NT2/D1 (cell line): ENCODE measurements around the gene B3GALT5.
A peak's percentile ranks its signal among the peaks of the same experiment; 100 is the strongest.

Experiments
- DNase-seq: peaks from one replicate; pipeline ENCODE4 v3.0.0-alpha.2; 2011; ENCODE audit warnings: low read depth, low spot score
- H3K27me3 ChIP-seq: 2 replicates; pipeline ENCODE4 v1.6.0; 2011; ENCODE audit warnings: mild to moderate bottlenecking; ENCODE audit not compliant: insufficient read length, insufficient read depth
- H3K36me3 ChIP-seq: 2 replicates; pipeline ENCODE4 v1.6.1; 2011; ENCODE audit warnings: mild to moderate bottlenecking, low read length, mixed read lengths; ENCODE audit not compliant: insufficient read depth, insufficient read length
- H3K4me1 ChIP-seq: 2 replicates; pipeline ENCODE4 v1.5.1; 2011; ENCODE audit not compliant: insufficient read depth, insufficient read length
- H3K4me3 ChIP-seq: 2 replicates; pipeline ENCODE4 v1.5.1; 2011; ENCODE audit warnings: low read depth; ENCODE audit not compliant: insufficient read length
- H3K9ac ChIP-seq: 2 replicates; pipeline ENCODE4 v1.6.0; 2011; ENCODE audit warnings: low read depth; ENCODE audit not compliant: insufficient read length
- H3K9me3 ChIP-seq: 2 replicates; pipeline ENCODE4 v1.5.1; 2011; ENCODE audit warnings: mild to moderate bottlenecking, low read length; ENCODE audit not compliant: insufficient read depth
- SUZ12 ChIP-seq: IDR thresholded peaks from 2 replicates; pipeline ENCODE4 v1.6.1; 2011; ENCODE audit not compliant: insufficient read length, insufficient read depth; ENCODE audit errors: extremely low read depth
- YY1 ChIP-seq: IDR thresholded peaks from 2 replicates; pipeline ENCODE4 v1.6.1; 2011; ENCODE audit not compliant: insufficient read length, insufficient read depth
- ZNF274 ChIP-seq: IDR thresholded peaks from 2 replicates; pipeline ENCODE4 v1.6.1; 2011; ENCODE audit warnings: mild to moderate bottlenecking, low read depth, low read length

The B3GALT5 gene

GRCh38 chr21:39595465-39595864 lies 17.3 kb upstream of the B3GALT5 start:
- H3K4me1 ChIP-seq = peaks cover 3% of the 10 kb centered on the region
- TF ChIP-seq ZNF274 = no peak
- TF ChIP-seq YY1 = no peak
- no peak for TF ChIP-seq SUZ12
- no peak for DNase-seq
- no peak overlapping the region for H3K9ac ChIP-seq
- no peaks in the 10 kb centered on the region for H3K27me3 ChIP-seq
- H3K36me3 ChIP-seq = no peaks in the 10 kb centered on the region
- no peak overlapping the region for H3K4me3 ChIP-seq
- no peaks in the 10 kb centered on the region for H3K9me3 ChIP-seq

- no peak overlapping the region for H3K9ac ChIP-seq
- peaks cover 10% of the 10 kb centered on the region for H3K4me1 ChIP-seq
- no peak for DNase-seq
These were observed 15.1 kb upstream of the B3GALT5 start for GRCh38 chr21:39597595-39597994.

GRCh38 chr21:39599191-39599970 lies 13.4 kb upstream of the B3GALT5 start:
- Histone ChIP-seq H3K9me3 (no peaks in the 10 kb centered on the region), H3K9ac (no peak overlapping the region), H3K4me3 (no peak overlapping the region), H3K27me3 (no peaks in the 10 kb centered on the region), H3K36me3 (no peaks in the 10 kb centered on the region), H3K4me1 (peaks cover 10% of the 10 kb centered on the region)
- TF ChIP-seq YY1 = no peak
- TF ChIP-seq ZNF274 = no peak
- no peak for TF ChIP-seq SUZ12
- DNase-seq = no peak

More at GRCh38 chr21:39597595-39597994, 15.1 kb upstream of the B3GALT5 start:
- no peaks in the 10 kb centered on the region for H3K36me3 ChIP-seq
- no peaks in the 10 kb centered on the region for H3K9me3 ChIP-seq
- no peaks in the 10 kb centered on the region for H3K27me3 ChIP-seq
- TF ChIP-seq SUZ12 (no peak), YY1 (no peak), ZNF274 (no peak)
- H3K4me3 ChIP-seq = no peak overlapping the region

- Histone ChIP-seq H3K36me3 (no peaks in the 10 kb centered on the region), H3K4me1 (peaks cover 10% of the 10 kb centered on the region), H3K27me3 (no peaks in the 10 kb centered on the region), H3K4me3 (no peak overlapping the region), H3K9me3 (no peaks in the 10 kb centered on the region), H3K9ac (peak overlapping the region; percentile 22)
- no peak for DNase-seq
- no peak for TF ChIP-seq SUZ12
- TF ChIP-seq YY1 = no peak
- no peak for TF ChIP-seq ZNF274
These were observed 11.4 kb upstream of the B3GALT5 start for GRCh38 chr21:39601187-39601928.

- Histone ChIP-seq H3K36me3 (no peaks in the 10 kb centered on the region), H3K4me1 (peaks cover 10% of the 10 kb centered on the region), H3K4me3 (no peak overlapping the region), H3K9me3 (no peaks in the 10 kb centered on the region), H3K27me3 (no peaks in the 10 kb centered on the region), H3K9ac (peak overlapping the region; percentile 22)
- TF ChIP-seq SUZ12 = no peak
- no peak for TF ChIP-seq YY1
- TF ChIP-seq ZNF274 = no peak
- no peak for DNase-seq
These were observed 10.6 kb upstream of the B3GALT5 start for GRCh38 chr21:39602076-39602689.

- no peak for TF ChIP-seq ZNF274
- peaks cover 10% of the 10 kb centered on the region for H3K4me1 ChIP-seq
- H3K9me3 ChIP-seq = no peaks in the 10 kb centered on the region
- no peaks in the 10 kb centered on the region for H3K27me3 ChIP-seq
- H3K4me3 ChIP-seq = no peak overlapping the region
- H3K36me3 ChIP-seq = no peaks in the 10 kb centered on the region
- no peak overlapping the region for H3K9ac ChIP-seq
- no peak for DNase-seq
These were observed 9.9 kb upstream of the B3GALT5 start for GRCh38 chr21:39602793-39603192.

- no peak for TF ChIP-seq ZNF274
- no peak for TF ChIP-seq YY1
- no peak for TF ChIP-seq SUZ12
- H3K27me3 ChIP-seq = no peaks in the 10 kb centered on the region
- no peak overlapping the region for H3K9ac ChIP-seq
- H3K36me3 ChIP-seq = no peaks in the 10 kb centered on the region
- H3K4me3 ChIP-seq = no peak overlapping the region
- no peak for DNase-seq
- no peaks in the 10 kb centered on the region for H3K9me3 ChIP-seq
- peaks cover 16% of the 10 kb centered on the region for H3K4me1 ChIP-seq
These were observed 7.8 kb upstream of the B3GALT5 start for GRCh38 chr21:39604951-39605350.
